Central memory CD4-positive, alpha-beta T cell (primary cell): ENCODE results near the gene BEND5.

ENCODE experiments used
- DNase-seq: peaks from one replicate; pipeline ENCODE4 v3.0.0; 2022

Gene BEND5

GRCh38 chr1:48718116-48718630 lies 58.5 kb downstream of the BEND5 start:
- no peak for DNase-seq

- no peak for DNase-seq
Measured at GRCh38 chr1:48717082-48717481, 59.6 kb downstream of the BEND5 start.

GRCh38 chr1:48715921-48716320 lies 60.8 kb downstream of the BEND5 start:
- no peak for DNase-seq

GRCh38 chr1:48710915-48711314 lies 65.8 kb downstream of the BEND5 start:
- DNase-seq, result no peak

GRCh38 chr1:48710318-48710717 lies 66.4 kb downstream of the BEND5 start:
- no peak for DNase-seq

GRCh38 chr1:48704736-48705135 lies 72.0 kb downstream of the BEND5 start:
- no peak for DNase-seq

- no peak for DNase-seq
Measured at GRCh38 chr1:48701445-48701844, 75.2 kb downstream of the BEND5 start.

- peak; percentile 10 for DNase-seq
Measured at GRCh38 chr1:48697066-48697707, 79.5 kb downstream of the BEND5 start.

- no peak for DNase-seq
Measured at GRCh38 chr1:48695161-48695560, 81.5 kb downstream of the BEND5 start.

- DNase-seq, result no peak
Measured at GRCh38 chr1:48693674-48694320, 82.9 kb downstream of the BEND5 start.

GRCh38 chr1:48693180-48693579 lies 83.5 kb downstream of the BEND5 start:
- DNase-seq, result no peak

- no peak for DNase-seq
Measured at GRCh38 chr1:48692235-48692634, 84.5 kb downstream of the BEND5 start.

GRCh38 chr1:48691429-48692001 lies 85.2 kb downstream of the BEND5 start:
- no peak for DNase-seq

GRCh38 chr1:48688102-48688760 lies 88.5 kb downstream of the BEND5 start:
- DNase-seq, result no peak

- no peak for DNase-seq
Measured at GRCh38 chr1:48687282-48688045, 89.2 kb downstream of the BEND5 start.

- no peak for DNase-seq
Measured at GRCh38 chr1:48686159-48686558, 90.5 kb downstream of the BEND5 start.

GRCh38 chr1:48684381-48684780 lies 92.3 kb downstream of the BEND5 start:
- DNase-seq, result no peak

GRCh38 chr1:48683839-48684238 lies 92.9 kb downstream of the BEND5 start:
- no peak for DNase-seq

- DNase-seq, result no peak
Measured at GRCh38 chr1:48681476-48682305, 95.0 kb downstream of the BEND5 start.

- no peak for DNase-seq
Measured at GRCh38 chr1:48680411-48681035, 96.2 kb downstream of the BEND5 start.

GRCh38 chr1:48679859-48680258 lies 96.8 kb downstream of the BEND5 start:
- DNase-seq, result no peak
